ENCODE measurements around the gene SOCS6.

SOCS6 gene

DNA sequence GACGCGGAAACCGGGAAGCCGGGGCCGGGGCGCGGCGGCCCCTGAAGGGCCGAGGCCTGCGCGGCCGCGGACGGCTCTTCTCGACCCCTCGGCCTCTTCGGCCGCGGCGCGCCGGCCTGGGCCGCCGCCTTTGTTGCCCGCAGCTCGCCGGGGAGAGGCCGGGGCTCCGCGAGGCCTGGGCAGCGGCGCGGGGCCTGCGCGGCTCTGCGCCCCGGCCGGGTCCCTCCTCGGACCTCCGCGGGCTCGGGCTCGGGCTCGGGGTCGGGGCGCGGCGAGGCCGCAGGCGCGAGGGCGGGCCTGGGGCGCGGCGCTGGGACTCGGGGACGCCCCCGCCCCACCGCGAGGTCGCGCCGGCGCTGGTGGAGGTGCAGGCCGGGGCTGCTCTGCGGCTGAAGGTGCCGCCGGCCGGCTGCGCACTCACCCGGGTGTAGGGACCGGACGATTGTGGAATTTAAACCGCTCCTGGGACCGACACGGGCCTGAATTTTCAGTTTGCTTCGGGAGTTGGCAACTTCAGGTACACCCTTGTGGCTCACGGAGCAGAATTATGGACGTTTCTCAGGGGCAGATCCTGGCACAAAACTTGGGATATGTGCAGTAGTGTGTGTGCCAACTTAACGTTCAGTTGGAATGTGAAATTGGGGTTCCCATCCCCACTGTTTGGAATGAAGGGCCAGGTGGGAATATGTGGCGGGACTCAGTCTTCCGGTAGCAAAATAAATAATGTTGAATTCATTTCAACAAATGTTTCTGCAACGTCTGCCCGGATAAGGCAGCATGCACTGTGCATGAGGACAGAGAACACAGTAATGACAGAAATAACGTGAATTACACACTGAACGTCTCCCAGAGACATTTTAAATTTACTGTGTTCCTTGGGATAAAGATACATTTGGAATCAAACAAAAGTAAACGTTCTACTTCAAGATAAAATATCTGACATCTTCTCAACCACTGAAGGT lies 787 bp downstream of the SOCS6 start:
- no peak for DNase-seq

DNA sequence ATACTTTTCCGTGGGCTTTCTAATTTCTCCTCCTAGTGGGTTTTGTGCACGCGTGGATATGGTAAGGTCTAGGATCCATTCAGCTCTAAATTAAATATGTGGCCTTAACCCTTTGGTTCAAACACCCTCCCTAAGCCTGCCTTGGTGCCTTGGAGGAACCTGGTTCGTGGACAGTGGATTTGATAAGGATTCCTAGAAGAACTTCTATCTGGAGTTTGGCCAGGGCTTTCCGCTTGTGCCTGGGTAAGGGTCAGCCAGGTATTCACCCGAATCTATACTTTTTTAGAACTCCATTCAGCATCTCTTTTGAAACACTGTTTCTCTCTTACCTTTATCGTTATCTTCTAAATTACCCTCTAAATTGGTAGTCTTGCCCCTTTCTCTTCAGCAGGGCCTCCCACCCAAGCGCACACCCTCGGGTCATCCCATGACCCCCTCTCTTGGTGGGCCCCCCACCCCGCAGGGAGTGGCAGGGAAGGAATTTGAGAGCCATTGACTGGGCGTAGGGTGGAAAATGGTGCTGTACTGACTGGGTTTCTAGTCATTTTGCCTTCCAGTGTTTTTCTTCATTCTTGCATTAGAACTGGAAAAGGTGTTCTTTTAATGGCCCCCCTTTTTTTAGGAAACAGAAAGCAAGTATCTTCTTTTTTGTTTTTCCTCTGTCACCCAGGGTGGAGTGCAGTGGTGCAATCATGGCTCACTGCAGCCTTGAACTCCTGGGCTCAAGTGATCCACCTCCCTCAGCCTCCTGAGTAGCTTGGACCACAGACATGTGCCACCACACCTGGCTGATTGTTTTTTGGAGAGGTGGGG lies 1.8 kb downstream of the SOCS6 start:
- no peak for DNase-seq

DNA sequence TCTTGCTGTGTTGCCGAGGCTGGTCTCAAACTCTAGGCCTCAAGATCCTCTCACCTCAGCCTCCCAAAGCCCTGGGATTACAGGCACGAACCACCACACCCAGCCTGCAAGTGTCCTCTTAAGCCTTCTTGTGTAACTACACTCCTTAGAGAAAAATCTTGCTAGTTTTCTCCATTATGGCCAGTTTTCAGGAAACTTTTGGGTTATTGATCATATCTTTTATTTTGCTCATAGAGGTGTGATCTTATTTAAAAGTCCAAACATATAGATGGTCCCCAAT lies 2.4 kb downstream of the SOCS6 start:
- no peak for DNase-seq

DNA sequence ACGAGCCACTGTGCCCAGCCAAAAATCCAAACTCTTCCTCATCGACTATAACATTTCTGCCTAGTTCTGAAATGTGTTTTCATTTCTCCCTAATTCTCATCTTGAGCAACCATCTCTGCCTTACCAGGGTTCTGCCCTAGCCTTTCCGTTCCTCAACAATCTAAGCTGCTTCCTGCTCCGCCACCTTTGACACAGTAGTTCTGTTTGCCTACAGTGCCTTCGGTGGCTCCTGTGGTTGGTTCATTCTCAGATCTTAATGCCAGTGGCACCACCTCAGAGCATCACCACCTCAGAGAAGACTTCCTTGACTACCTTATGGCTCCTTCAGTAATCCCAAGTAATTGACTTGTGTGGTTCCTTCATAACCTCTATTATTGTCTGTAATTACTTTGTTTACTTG lies 3.8 kb downstream of the SOCS6 start:
- no peak for DNase-seq

DNA sequence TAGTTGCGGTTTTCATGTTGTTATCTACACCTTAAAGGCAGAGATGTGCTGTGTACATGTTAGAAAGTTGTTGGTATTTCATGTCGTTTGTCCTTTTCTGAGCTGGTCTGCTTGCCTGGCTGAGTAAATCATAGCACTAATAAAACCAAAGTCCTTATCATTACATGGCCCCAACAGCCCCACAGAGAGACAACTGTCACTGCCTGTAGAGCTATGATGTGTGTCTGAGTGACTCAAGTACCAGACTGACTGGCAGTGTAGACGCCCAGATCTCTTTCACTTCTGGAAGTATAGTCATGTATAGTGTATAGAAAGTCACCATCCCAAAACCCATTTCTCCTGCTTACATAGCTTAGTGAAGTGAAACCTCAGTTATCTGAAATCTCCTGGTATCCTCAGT lies 4.3 kb downstream of the SOCS6 start:
- DNase-seq: no peak

DNA sequence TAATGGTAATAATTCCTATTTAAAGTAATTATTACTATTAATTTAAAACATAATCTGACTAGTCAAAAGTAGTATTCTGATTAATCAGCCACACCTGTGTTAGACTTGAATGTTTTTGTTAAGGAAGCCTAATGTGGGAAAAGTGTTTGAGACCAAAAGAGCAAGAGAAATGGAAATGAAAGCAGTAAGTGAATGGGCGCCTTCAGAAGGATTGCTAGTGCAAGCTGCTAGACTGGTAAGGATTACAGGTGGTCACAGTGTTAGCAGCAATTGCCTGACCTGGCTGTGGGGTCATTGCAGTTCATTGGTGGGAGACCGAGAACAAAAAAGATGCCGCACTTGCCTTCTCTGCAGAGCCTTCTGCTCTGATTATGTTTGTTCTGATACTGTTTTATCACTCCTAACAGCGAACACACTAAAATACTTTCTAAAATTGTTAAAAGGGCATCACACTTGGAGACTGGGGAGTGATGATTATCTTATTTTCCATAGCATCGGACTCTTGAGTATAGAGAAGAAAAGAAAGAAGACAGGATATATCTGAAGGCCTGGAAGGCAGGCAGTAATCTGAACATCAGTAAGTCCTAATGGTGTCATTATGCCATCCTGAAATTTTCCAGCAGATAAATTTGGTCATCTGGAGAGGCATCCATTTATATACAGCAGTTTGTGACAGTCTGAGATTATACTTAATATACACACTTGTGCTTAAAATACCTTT lies 5.8 kb downstream of the SOCS6 start:
- no peak for DNase-seq

DNA sequence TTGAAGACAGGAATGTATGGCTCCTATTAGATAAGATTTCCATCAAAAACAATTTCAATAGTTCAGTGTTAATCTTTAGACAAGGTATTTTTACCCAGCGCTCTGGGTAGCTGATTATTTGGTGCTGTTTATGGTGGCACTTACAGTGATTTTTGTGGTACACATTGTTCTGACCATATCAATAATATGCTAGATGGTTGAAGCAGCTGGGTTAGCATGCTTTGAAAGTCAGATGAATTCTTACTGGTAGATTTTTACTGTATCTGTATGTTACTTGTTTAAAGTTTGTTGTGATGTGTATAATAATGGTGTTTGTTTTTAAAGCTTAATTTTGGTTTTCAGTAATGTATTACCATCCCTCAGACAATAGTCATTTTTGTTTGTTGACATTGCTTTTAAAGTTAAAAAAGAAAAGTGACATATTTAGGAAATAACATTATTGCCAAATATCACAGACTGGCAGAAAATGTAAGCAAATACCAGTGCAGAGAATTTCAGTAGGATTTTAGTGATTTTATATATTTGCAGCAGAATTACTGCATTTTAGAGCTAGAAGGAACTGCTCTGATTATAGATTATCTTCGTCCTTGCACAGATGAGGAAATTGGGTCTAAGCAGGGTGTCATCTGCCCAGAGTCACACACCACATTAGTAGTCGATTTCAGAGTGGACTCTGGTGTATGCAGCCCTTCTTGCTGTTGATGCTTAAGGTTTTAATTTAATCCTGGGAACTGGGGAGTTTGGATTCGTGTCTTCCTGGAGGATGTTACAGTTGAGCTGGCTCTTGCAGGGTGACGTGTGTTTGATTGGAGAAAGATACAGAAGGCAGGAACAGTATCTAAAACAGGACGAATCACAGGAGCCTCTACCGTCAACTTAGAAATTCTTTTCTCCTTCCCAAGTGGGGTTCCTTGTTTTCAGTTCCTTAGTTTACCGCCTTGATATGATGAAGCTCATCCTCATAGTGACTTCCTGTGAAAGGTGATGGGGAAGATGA lies 6.6 kb downstream of the SOCS6 start:
- no peak for DNase-seq

DNA sequence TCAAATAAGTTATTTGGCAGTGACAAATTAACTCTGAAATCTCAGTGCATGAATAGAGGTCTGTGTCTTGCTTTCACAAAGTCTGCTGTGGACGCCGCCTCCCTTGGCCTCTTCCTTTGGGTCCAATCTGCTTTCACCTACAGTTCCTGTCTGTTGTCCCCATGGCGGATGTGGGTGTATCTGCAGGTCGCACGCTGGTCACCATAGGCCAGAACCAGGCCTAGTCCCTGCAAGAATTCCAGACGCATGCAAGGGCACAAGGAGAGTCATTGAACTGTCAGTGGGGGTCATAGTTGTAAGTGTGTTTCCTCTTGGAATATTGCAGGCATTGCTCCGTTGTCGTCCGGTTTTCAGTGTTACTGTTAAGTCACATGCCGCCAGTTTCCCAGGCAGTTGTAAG lies 7.4 kb downstream of the SOCS6 start:
- DNase-seq: no peak

DNA sequence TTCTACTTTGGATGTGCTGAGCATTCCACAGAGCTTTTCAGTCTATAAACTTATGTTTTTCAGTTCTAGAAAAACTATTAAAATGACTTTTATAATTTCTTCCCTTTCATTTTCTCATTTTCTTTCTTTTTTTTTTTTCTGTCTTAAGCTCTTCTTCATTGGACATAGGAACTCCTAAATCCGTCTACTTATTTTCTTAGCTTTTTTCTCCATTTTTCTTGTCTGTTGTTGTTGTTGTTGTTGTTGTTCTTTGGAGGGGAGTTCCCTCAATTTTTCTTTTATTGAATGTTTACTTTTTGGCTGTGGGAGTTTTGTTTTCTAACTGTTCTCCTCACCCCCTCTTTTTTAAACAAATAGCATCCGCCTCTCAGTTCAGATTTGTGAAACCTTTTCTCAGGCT lies 7.9 kb downstream of the SOCS6 start:
- DNase-seq: no peak

DNA sequence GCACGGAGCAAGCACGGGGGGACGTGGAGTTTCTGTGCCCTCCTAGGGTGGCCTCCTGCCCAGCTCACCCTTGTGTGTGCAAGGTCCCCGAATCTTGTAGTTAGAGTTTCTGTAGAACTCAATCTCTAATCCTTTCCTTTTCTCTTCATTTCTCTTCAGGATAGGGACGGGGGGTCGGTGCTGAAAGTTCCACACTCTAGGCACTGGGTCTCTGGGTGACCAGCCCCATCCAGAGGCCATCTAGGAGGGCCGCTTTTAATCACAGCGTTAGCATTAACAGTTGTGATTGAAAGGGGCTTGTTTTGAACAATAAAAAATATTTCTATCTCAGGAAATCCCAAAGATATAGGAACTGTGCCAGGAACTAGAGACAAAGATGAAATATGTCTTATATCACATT lies 10.5 kb downstream of the SOCS6 start:
- DNase-seq: no peak

DNA sequence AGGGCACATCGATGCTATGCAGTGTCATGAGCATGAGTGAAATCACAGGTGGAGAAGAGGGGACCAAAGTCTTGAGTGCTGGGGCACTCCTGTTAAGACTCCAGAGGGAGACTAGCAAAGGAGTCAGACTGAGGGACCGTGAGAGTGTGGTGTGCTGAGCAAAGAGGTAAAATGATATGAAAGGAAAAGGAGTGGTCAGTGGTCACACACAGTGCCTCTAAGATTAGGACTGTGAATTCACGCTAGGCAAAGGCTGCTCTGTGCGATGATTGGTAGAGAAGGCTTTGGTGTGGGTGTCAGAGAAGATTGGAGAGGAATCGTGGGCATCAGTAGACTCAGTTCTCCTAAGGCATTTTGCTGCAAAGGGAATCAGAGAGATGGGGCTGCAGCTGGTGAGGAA lies 12.8 kb downstream of the SOCS6 start:
- DNase-seq: no peak

DNA sequence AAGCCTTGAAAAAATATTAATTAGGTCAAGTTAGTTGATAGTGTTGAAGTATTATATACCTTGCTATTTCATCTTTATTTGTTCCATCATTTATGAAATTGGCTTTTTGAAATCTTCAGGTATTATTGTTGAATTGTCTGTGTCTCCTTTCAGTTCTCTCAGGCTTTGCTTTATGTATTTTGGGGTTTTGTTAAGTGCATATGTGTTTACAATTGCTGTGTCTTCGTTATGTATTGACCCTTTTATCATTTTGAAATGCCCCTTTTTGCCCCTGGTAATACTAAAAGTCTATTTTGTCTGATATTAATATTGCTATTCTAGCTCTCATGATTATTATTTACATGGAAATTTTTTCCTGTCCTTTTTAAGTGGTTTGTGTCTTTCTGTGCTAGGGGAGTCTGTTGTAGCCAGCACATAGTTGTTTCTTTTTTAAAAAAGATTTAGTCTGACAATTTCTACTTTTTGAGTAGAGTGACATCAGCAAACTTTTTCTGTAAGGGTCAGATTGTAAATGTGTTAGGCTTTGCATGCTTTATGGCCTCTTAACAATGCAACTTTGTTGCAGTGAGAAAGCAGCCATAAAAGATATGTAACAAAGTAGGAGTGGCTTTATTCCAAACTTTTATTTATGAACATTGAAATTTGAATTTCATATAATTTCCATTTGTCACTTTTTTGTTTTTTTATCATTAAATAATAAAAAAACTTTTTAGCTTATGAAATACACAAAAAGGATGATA lies 19.9 kb downstream of the SOCS6 start:
- DNase-seq: no peak

DNA sequence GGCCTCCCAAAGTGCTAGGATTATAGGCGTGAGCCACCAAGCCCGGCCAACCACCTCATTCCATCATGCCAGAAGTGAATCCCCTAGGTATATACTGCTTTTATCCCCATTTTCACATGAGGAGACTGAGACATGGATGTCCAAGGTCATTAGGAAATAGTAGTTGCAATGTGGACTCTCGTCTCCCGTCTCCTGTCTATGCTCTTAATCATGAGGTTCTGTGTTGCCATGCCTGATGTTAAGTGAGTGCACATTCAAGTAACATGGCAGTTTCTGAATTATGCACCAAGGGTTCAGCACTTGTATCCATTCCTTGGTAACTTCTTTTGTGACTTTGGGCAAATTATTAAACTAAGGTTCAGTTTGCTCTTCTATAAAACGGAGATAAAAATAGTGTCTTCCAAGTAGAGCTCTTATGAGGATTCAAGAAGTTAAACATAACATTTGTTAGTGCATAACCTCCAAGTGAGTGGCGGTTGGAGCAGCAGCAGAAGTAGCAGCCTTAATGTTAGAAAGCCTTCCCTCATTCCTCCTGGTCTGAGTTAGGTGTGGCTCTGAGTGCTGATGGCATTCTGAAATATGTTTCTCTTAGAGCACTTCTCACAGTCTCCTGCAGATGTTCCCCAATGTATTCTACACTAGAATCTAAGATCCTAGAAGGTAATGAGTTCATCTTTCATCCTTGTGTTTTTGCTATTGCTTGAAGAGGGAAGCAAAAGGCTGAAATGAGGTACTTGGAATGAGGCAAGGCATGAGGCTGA lies 21.9 kb downstream of the SOCS6 start:
- DNase-seq: no peak

DNA sequence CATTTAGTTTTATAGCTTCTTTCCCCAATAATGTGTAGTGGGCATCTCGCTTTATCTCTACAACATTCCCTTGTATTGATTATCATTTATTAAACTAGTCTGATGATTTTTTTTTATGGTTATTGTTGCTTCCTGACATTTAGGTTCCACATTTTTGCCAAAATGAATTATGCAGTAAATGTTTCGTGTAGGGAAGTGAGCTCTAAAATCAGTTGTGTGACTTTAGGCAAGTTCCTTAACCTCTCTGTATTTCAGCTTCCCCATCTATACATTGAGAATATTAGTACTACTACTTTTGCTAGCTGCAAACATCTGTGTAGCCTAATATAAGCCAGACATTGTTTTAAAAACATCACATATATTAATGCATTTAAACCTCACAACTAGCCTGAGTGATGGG lies 22.9 kb downstream of the SOCS6 start:
- DNase-seq: no peak

DNA sequence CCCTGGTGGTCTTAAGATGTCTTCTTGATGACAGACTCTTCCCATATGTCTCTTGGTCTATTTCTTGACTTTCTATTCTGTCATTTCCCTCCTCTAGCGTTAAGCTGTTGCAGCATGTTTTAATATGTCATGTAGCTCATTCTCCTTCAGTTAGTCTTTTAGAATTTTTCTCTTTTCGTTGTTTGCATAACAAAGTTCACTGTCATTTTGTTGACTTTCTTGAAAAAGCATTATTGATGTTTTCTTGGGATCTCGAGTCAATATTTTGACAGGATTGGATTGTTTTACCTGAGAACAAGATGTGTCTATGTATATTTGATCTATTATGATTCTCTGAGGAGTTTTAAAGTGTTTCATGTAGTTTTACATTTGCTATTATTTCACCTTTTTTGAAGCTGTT lies 24.8 kb downstream of the SOCS6 start:
- DNase-seq: no peak

DNA sequence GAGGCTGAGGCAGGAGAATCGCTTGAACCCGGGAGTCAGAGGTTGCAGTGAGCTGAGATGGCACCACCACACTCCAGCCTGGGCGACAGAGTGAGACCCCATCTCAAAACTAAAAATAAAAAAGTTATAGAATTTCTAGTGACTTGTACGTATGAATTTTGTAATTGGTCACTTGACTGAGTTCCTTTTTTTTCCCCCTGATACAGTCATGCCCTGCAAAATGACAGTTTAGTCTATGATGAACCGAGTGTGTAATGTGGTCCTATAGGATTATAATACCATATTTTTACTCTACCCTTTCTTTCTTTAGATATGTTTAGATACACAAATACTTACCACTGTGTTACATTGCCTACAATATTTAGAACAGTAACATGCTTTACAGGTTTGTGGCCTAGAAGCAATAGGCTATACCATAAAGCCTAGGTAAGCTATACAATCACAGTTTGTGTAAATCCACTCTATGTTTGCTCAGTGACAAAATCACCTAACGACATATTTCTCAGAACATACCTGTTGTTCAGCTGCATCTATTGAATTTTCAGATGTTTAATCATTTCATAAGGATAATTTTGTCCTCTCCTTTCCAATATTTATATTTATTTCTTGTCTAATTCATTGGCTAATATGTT lies 25.4 kb downstream of the SOCS6 start:
- no peak for DNase-seq

DNA sequence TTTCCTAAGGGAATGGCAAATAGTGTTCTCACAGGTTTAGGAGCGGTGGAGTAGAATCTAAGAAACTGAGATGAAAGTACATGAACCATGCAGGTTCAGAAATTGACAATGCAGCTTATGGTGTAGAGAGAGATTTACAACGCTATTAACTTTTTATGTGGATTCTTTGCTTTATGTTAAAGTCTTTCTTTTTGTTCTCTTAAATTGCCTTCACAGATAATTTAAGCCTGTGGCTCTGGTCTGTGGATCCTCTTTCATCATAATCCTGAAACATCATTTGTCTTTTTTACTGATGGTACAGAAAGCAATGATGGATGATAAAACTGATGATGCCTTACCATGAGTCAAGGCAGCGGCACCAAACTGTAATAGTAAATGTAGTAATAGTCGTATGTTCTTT lies 30.3 kb downstream of the SOCS6 start:
- no peak for DNase-seq

DNA sequence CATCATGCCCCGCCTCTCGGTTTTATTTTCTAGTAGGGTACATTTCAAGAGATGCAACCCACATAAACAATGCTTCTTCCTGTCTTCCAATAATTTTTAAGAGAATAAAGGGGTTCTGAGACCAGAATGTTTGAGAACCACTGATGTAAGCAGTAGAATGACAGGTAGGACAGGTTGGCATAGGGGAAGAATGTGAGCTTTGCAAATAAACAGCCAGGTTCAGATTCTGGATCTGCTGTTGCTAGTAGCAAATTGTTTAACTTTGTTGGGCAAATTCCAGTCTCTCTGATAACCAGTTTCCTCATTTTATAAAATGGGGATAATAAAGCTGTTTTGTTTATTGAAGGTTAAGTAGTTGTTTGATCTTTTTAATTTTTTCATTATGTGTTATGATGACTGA lies 32.8 kb downstream of the SOCS6 start:
- no peak for DNase-seq

DNA sequence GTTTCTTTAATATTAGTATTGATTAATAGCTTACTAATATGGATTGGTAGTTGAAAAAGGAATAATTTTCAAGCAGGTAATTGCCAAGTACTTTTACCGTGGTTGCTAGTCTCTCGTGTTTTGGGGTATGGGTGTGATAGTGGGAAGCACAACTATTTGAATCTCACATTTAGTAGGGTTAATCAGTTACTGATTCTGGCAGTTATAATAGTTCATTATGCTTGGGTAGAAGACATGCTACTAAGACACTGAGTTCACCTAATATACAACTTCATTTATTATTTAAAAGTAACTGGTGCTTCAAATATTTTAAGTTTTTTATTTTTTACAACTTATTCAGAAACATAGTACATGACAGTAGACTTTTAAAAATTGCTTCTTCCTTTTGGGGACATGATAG lies 33.5 kb downstream of the SOCS6 start:
- DNase-seq: no peak

DNA sequence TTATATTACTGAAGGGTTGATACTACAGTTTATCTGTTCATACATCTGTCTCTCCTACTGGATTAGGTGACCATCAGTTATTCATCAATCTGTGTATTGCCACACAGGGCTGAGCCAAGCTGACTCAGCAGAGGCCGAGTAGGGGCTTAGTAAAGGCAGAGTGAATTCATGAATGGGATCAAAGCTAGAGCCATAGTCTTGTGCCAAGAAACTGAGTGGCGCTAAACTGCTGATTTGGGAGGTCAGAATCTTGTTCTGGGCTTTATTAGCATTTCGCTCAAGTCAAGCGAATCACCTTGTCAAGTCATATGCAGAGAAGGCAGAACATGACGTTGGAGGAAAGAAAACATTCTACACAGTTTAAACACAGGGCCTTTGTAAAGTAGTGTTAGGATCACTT lies 34.1 kb downstream of the SOCS6 start:
- peak; percentile 24 for DNase-seq
